HG03342 (cell line): ENCODE results near the gene MIAT.
A peak's percentile ranks its signal among the peaks of the same experiment; 100 is the strongest.
"Not testable (repeated sequence)": the region's sequence is repeated elsewhere in the genome, so short reads cannot be mapped to it uniquely, and the experiment has no call there.

ENCODE experiments used
- ATAC-seq: cut with Tn5 transposase; IDR thresholded peaks from one replicate; pipeline ENCODE4 v1.9.1; 2021; ENCODE audit warnings: mild to moderate bottlenecking, moderate library complexity; ENCODE audit not compliant: unreplicated experiment

Gene MIAT

DNA sequence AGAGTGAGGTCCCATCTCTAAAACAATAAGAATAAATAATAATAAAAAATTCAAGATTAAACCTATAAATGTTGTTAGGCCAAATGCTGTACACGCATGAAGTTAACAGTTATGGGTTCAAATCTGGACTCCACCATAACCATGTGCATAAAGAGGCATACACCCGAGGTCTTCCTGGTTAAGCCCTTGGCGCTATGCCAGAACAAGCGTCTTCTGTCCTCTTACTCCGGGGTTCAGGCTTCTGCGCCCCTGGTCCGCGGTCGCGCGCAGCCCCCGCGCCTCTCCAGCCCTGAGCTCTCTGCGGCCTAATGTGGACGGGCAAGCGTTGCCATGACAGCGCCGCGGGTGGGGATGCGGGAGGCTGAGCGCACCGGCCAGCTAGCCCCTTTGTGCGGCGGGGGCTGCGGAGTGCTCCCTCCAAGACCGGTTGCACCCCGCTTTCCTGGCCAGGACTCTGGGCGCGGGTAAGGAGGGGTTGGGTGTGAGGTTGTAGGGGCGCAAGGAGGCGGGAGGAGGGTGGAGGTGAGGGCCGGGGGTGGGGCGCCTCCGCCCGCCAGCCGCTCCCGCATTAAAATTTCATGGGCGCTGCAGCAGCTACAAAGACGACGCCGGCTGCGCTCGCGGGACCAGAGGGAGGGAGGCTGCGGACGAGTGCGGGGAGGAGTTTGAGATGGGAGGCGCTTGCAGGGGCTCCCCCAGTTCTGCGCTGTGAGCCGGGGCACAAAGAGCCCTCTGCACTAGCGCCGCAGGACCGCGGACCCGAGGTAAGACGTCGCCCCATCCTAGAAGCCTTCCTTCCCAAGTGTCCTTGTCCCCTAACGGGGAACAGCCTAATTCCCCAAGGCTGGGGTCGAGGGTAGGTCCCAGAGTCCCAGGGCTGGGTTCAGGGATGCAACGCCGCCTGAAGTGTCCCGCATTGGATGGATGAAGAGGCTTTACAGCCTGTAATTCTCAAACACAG is at the start of gene MIAT:
Gene MIAT, plus strand, starts transcription at position 698 of the 961 bp plus-strand sequence.
- peak; percentile 52 for ATAC-seq

DNA sequence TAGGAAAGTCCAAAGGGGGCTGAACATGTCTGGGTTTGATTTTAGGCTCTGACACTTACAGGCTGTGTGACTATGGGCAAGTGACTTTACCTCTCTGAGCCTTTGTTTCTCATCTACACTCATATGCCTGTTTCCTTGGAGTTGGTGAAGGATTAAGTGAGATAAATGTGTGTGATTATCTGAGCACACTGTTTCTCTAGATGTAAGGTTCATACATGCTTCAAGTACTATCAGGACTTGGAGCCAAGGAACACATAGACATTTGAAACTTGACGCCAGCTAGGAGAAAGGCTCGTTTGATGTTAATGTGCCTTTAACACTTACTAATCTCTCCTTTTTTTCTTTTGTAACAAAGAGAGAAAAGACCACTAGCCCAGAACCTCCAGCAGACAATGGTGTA is 49.3 kb upstream of the MIAT start:
- ATAC-seq = no peak

DNA sequence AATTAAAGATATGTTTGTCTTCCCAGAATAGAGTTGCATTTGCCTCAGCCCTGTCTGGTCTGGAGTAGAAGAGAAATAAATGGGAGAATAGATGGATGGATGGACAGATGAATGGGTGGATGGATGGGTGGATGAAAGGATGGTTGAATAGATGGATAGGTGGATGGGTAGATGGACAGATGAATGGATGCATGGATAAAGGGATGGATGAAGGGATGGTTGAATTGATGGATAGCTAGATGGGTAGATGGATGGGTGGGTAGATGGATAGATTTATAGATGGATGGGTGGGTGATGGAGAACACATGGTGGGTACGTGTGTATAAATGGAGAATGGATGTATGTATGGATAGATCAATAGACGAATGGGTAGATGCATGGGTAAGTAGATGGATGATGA is 48.1 kb upstream of the MIAT start:
- no peak for ATAC-seq

DNA sequence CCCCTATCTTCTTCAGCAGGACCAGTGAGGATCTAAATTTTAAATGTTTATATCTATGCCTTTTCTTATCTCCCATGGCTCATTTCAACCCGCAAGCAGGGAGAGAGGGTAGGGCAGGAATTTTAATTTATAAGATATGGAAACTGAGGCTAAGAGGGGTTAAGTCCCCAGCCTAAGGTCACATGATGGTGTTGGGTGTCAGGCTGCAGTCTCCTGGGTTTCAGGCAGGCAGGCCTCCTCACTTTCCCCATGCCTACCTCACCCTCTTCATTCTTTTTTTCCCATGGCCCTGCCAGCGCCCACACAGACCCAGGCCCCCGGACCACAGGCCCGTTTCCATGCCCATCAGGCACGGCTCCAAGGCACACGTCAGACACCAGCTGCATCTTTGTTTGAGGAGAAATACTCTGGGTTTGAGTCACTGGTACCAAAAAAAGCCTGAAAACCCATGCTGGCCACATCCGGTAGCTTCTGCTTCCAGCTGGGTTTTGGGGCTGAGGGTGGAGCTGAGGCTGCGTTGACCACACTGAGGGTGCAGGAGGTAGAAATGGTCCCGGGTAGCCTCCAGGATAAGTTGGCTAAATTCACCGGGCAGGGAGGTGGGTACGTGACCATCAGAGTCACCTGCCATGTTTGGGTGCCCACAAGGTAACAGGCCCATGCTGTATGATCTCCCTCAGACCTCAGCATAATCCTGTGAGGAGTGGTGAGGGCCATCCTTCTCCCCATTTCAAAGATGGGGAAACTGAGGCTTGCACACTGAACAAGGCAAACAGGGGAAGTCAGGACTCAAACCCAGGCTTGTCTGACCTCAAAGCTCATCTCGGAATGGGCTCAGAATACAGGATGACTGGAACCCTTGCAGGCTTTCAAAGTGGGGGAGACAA is 47.1 kb upstream of the MIAT start:
- ATAC-seq = peak; percentile 76

DNA sequence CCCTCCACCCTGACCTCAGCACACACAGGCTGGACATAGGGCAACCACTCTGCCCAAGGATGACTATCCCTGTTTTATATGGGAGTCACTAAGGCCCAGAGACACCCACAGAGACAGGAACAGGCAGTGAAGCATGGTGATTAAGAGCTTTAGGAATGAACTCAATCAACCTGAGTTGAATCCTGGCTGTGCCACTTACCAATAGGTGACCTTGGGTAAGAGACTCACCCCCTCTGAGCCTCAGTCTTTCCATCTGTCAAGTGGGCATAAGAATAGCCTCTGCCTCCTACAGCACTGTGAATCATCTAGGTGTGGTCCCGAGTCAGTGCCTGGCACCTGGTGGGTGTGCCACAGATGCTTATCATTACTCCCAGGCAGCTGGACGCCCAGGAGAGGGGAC is 46.4 kb upstream of the MIAT start:
- no peak for ATAC-seq

- ATAC-seq = no peak
Measured at GRCh38 chr22:26612652-26613051, 44.7 kb upstream of the MIAT start.

DNA sequence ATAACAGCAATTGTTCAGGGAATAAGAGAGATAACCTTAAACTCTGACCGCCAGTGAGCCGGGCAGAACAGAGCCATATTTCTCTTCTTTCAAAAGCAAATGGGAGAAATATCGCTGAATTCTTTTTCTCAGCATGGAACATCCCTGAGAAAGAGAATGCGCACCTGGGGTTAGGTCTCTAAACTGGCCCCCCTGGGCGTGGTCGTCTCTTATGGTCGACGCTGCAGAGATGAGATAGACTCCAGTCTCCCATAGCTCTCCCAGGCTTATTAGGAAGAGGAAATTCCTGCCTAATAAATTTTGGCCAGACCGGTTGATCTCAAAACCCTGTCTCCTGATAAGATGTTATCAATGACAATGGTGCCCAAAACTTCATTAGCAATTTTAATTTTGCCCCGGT is 43.6 kb upstream of the MIAT start:
- not testable (repeated sequence) for ATAC-seq

GRCh38 chr22:26614322-26614721 is 43.1 kb upstream of the MIAT start:
- no peak for ATAC-seq

DNA sequence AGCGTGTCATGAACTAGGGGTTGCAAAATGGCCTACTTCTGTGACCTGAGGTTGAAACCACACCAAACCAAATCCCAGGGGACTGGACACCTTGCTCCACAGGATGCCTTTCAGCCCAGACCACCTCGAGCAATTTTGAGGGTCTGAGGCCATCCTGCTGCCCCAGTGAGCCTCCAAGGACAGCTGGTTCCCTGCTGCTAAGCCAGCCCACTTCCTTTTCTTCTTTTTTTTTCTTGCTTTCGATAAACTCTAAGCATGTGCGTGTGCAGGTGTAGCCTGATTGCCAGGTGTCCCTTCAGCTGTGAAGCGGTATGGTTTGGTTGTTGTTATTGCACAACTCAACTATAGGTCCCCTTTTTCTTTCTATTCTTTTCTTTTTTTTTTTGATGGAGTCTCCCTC is 42.2 kb upstream of the MIAT start:
- ATAC-seq = no peak

- ATAC-seq = no peak
Measured at GRCh38 chr22:26615830-26616435, 41.5 kb upstream of the MIAT start.

DNA sequence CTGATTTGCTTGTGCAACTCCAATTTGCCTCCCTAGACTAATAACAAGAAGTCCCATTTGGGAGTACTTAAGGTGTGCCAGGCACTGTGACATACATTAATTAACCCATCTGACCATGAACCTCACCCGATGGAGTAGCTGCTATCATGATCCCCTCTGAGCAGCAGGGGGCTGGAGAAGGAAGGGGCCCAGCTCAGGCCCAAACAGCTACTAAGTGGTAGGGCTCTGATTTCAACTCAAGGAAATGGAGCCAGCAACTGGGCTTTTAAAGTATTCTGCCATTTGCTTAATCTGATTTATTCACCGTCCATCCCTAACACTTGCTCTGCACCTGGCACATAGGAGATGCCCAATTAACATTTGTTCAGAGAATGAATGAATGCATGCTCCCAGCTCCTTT is 40.7 kb upstream of the MIAT start:
- no peak for ATAC-seq

- no peak for ATAC-seq
Measured at GRCh38 chr22:26617271-26618199, 39.9 kb upstream of the MIAT start, which contains the start of gene CRYBB1. Gene CRYBB1, minus strand, starts transcription at chr22:26618027. Its CDS starts 1,708 bp downstream, at chr22:26616319.

- no peak for ATAC-seq
Measured at GRCh38 chr22:26618455-26618854, 38.9 kb upstream of the MIAT start.

GRCh38 chr22:26619510-26619909 is 37.9 kb upstream of the MIAT start:
- no peak for ATAC-seq

DNA sequence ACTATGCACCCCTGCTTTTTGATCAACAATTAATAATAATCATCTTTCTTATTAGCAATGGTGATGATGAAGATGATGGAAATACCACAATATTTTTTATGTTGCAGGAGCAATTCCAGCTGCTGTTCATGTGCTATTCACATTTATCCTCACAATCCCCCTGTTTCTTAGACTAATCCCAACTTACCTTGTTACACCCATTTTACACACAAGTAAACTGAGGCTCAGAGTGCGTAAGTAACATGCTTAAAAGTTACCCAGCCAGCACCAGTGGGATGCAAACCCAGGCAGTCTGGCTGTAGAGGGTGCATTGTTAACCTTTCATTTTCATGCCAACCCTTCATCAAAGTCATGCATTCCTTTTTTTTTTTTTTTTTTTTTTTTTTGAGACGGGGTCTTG is 37.2 kb upstream of the MIAT start:
- no peak for ATAC-seq

DNA sequence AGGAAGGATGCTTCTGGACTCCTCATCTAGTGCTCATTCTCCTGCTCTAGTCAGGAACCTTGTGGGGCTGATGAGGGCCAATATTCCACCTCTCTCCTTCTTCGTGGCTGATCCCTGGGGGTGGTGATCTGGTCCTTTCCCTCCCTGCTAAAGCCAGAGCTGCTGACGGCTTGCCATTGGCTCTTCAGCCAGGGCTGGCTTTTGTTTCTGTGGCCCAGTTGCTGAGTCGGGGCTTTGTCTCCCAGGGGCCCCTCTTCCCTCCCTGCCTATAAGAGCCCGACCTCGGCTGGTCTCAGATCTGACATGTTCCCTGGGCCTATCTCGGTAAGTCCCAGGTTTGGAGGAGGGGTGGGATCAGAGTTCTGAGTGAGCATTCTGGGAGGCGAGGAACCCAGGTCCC is 35.7 kb upstream of the MIAT start, which contains the start of gene CRYBA4:
Gene CRYBA4, plus strand, starts transcription at position 301 of the 400 bp plus-strand sequence. CDS start 634 bp downstream, outside the sequence.
- ATAC-seq = no peak

DNA sequence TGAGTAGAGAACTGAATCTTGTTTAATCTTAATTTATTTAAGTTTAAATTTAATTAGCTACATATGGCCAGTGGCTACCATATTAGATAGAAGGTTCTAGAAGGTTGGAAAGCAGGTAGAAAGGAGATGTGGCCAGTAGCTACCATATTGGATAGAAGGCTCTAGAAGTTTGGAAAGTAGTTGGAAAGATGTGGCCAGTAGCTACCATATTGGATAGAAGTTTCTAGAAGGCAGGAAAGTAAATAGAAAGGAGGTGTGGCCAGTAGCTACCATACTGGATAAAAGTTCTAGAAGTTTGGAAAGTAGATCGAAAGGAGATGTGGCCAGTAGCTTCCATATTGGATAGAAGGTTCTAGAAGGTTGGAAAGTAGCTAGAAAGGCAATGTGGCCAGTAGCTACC is 33.4 kb upstream of the MIAT start:
- no peak for ATAC-seq

DNA sequence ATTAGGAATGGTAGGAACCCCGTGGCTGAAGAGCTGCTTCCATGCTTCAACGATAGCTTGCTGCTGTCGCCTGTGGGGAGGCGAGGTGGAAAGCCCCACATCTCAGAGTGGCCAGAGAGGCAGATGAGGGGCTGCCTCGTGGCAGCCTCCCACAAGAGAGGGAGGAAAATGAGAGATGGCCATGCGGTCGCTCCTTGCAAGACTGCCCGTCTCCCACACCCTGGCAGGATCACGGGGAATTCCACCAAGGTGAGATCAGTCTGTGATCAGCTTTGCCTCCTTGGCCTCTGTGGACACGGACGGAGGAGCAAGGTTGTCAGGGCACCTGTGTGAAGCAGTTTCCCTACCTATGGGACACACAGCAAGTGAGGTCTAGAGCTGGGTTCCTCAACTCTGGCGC is 32.6 kb upstream of the MIAT start:
- ATAC-seq = no peak

- ATAC-seq = no peak
Measured at GRCh38 chr22:26629988-26630761, 27.2 kb upstream of the MIAT start.
